CD4-positive, alpha-beta T cell (primary cell): ENCODE results near the gene PRAC1. TPM values are rescaled to one million over a fixed set of nuclear protein-coding genes. Genes with fewer than 3 reads are reported as not detected.

Source experiments
- ATAC-seq: fragments of 200-7000 bp; cut with Tn5 transposase; one replicate; pipeline ENCODE4 v1.10.0; 2022; ENCODE audit warnings: mild to moderate bottlenecking; ENCODE audit not compliant: poor library complexity
- CTCF ChIA-PET: fragments of 350-600 bp; sonication (Branson Sonifier 250); formaldehyde crosslinking; loops from one replicate; lab custom pipeline; 2021; ENCODE audit warnings: antibody characterized with exemption, inconsistent platforms; lab: Charles Lee
- POLR2A ChIA-PET: fragments of 350-600 bp; sonication (Branson Sonifier 250); formaldehyde crosslinking; loops from one replicate; lab custom pipeline; 2021; ENCODE audit warnings: antibody characterized with exemption, inconsistent platforms; lab: Charles Lee
- DNase-seq, 14 experiments: peaks; one replicate each; pipeline ENCODE4 v3.0.0-alpha.2; 2013 to 2020; ENCODE audit warnings: mixed read lengths in 2 of 14
- H3K27ac ChIP-seq, 2 donors: one replicate each; pipeline versions ENCODE4 v1.5.1 to v1.7.0; 2013; ENCODE audit warnings: low read length in 2 of 2, low read depth in 1 of 2, mild to moderate bottlenecking in 1 of 2
- H3K27me3 ChIP-seq, 2 experiments: 1 replicate in 1 of 2; 2 replicates in 1 of 2; pipeline versions ENCODE4 v1.6.1 to v1.7.0; 2013; ENCODE audit warnings: low read length in 2 of 2, control low read depth in 1 of 2, mild to moderate bottlenecking in 1 of 2, moderate library complexity in 1 of 2; ENCODE audit not compliant: insufficient read depth in 2 of 2, control insufficient read depth in 1 of 2
- H3K36me3 ChIP-seq: one replicate; pipeline ENCODE4 v1.6.1; 2013; ENCODE audit warnings: low read length, control low read depth; ENCODE audit not compliant: insufficient read depth
- H3K4me1 ChIP-seq: one replicate; pipeline ENCODE4 v1.6.1; 2013; ENCODE audit warnings: low read length, control low read depth; ENCODE audit not compliant: insufficient read depth
- H3K4me3 ChIP-seq: one replicate; pipeline ENCODE4 v1.5.1; 2013; ENCODE audit warnings: mild to moderate bottlenecking, low read length, moderate library complexity
- H3K9me3 ChIP-seq, 2 experiments: 1 replicate in 1 of 2; 2 replicates in 1 of 2; pipeline versions ENCODE4 v1.6.1 to v1.7.0; 2013; ENCODE audit warnings: low read length in 2 of 2, mild to moderate bottlenecking in 2 of 2, control low read depth in 1 of 2, moderate library complexity in 1 of 2; ENCODE audit not compliant: control insufficient read depth in 1 of 2, insufficient read depth in 1 of 2
- H3K27ac Mint-ChIP-seq: one replicate; pipeline ENCODE4 v1.8.0; 2020; ENCODE audit warnings: mixed read lengths
- H3K27me3 Mint-ChIP-seq: one replicate; pipeline ENCODE4 v1.8.0; 2021; ENCODE audit warnings: mixed read lengths
- H3K36me3 Mint-ChIP-seq: one replicate; pipeline ENCODE4 v1.8.0; 2021; ENCODE audit warnings: low read depth, mixed read lengths
- H3K4me1 Mint-ChIP-seq: one replicate; pipeline ENCODE4 v1.8.0; 2021; ENCODE audit warnings: low read depth, mixed read lengths
- H3K4me3 Mint-ChIP-seq: one replicate; pipeline ENCODE4 v1.8.0; 2020; ENCODE audit warnings: mild to moderate bottlenecking, mixed read lengths
- H3K9me3 Mint-ChIP-seq: one replicate; pipeline ENCODE4 v1.8.0; 2020; ENCODE audit warnings: mixed read lengths
- intact Hi-C, 2 experiments: fragments of 100-400 bp; cut with DNase I in 1 of 2; cut with micrococcal nuclease in 1 of 2; formaldehyde crosslinking; loops; one replicate each; pipeline versions ENCODE4 v1.15.1 to v1.9.0; 2023 to 2025; cut with DNase I, micrococcal nuclease
- total RNA-seq, 174 experiments: library from RNA in 2 of 174; stranded (reverse) in 2 of 174; gene quantifications; one replicate each; pipeline ENCODE4 v1.2.3 and lab custom pipeline; 2021 to 2026
- TF ChIP-seq, protein P1 (sequence below): fragments of 200-600 bp; IDR thresholded peaks from one replicate; pipeline ENCODE4 v1.8.0; 2022; ENCODE audit warnings: antibody characterized with exemption, mild to moderate bottlenecking

Gene PRAC1
- total RNA-seq, 2 experiments from 2014 or later = not detected

DNA sequence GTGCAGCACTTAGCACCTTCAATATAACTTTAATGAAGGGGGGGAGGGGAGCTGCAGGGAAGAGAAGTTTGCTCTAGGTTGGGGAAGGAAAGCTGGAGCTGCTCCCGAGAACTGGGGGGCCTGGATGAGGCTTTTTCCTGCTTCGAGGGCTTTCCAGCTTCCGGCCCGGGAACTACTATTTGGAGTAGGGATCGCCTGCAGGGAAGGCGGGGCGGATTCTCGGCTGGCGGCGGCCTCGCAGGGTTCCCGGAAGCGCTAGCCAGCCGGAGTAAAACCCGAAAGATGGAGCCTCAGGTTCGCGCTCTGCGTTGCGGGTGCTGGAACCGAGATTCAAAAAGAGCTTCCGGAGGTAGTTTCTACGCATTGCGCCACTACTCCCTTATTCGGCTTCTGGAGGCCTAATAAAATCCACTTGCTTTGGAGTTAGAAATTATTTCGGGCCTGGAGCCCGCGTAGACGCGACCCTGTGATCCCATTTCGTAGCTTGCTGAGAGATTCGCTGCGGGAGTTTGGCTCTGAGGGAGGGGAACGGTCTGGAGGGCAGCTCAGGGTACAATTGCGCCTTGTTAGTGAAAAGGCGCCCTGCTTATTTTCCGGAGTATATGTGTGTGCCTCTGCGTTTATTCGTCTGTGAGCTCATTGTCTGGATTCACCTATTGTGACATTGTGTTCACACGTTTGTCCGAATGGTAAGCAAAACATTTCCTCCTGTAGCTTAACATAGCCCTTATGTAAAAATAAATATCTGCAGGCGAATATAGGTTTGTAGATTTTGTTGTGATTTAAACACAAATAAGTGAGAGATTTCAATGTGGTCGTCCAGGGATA lies 1.3 kb upstream of the PRAC1 start:
- intact Hi-C loops = loop anchor here (1.0 to 5.0 kb wide), 3 partner anchors 68 to 274 kb away; partner anchors contain the start of gene IGF2BP1 (in 1 of the 2)
- H3K36me3 ChIP-seq = no peaks in the 10 kb centered on the region
- DNase-seq (peak in 3 of 14 experiments; percentile 21 to 50 (median 34)), ATAC-seq (peak; percentile 27)
- no peak overlapping the region for H3K27ac ChIP-seq
- Mint-ChIP-seq H3K27me3 (peaks cover 100% of the 10 kb centered on the region), H3K4me3 (peak overlapping the region; percentile 5), H3K27ac (no peak overlapping the region), H3K36me3 (no peaks in the 10 kb centered on the region), H3K4me1 (peaks cover 52% of the 10 kb centered on the region), H3K9me3 (no peaks in the 10 kb centered on the region)
- peaks cover 0 to 74% of the 10 kb centered on the region in 2 experiments for H3K9me3 ChIP-seq
- ChIA-PET CTCF (interaction anchor here (0.6 to 2.5 kb wide), 14 partner anchors 8 to 679 kb away, joined by 3 to 19 read pairs (median 4); no protein-coding TSS in a partner anchor), POLR2A (interaction anchor here (0.9 to 1.2 kb wide), 4 partner anchors 17 to 161 kb away, joined by 3 to 4 read pairs (median 3); partner anchors contain the start of gene TTLL6)
- peaks cover 99 to 100% of the 10 kb centered on the region in 2 experiments for H3K27me3 ChIP-seq
- TF ChIP-seq, protein P1, sequence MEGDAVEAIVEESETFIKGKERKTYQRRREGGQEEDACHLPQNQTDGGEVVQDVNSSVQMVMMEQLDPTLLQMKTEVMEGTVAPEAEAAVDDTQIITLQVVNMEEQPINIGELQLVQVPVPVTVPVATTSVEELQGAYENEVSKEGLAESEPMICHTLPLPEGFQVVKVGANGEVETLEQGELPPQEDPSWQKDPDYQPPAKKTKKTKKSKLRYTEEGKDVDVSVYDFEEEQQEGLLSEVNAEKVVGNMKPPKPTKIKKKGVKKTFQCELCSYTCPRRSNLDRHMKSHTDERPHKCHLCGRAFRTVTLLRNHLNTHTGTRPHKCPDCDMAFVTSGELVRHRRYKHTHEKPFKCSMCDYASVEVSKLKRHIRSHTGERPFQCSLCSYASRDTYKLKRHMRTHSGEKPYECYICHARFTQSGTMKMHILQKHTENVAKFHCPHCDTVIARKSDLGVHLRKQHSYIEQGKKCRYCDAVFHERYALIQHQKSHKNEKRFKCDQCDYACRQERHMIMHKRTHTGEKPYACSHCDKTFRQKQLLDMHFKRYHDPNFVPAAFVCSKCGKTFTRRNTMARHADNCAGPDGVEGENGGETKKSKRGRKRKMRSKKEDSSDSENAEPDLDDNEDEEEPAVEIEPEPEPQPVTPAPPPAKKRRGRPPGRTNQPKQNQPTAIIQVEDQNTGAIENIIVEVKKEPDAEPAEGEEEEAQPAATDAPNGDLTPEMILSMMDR = no peak
- H3K4me1 ChIP-seq = peaks cover 70% of the 10 kb centered on the region
- peak overlapping the region; percentile 11 for H3K4me3 ChIP-seq

DNA sequence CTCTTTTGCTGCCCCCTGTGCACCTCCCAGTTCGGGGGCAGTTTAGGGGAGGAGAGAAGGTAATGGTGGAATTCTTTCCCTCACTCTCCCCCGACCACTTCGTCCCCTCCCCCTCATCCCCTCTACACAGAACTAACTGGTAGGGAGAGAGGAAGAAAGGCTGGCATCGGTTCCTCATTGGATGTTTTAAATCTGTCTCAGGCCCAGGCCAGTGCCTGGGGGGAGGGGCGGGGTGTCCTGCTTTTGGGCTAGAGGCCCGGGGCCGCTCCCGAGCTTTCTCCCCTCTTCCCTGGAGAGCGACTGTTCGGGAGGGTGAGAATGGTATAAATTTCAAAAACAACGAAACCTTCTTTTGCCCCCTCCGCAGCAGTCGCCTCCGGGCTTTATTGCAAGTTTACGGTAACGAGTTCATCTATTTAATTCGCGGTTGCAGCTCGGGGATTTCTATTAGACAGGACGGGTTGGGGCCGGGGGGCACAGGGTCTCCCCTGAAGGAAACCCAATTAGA lies 651 bp upstream of the PRAC1 start, which contains the start of gene PRAC2:
Gene PRAC2 (plus strand): TSS at position 271 of the 508 bp plus-strand sequence. CDS start 1,226 bp downstream, outside the sequence.
- H3K4me1 ChIP-seq = peaks cover 69% of the 10 kb centered on the region
- intact Hi-C loops = loop anchor here in 1 of 2 experiments (5.0 kb wide), 1 partner anchor 274 kb away; the partner anchor contains the start of gene IGF2BP1
- H3K4me3 Mint-ChIP-seq = peak within 1 kb of the TSS; percentile 5
- H3K36me3 ChIP-seq = no peaks in the 10 kb centered on the region
- no peak within 1 kb of the TSS for H3K27ac Mint-ChIP-seq
- peaks cover 0 to 72% of the 10 kb centered on the region in 2 experiments for H3K9me3 ChIP-seq
- H3K27me3 ChIP-seq = peaks cover 99 to 100% of the 10 kb centered on the region in 2 experiments
- peaks cover 100% of the 10 kb centered on the region for H3K27me3 Mint-ChIP-seq
- POLR2A ChIA-PET = interaction anchor here (0.6 to 1.1 kb wide), 2 partner anchors 10 to 18 kb away, joined by 3 to 4 read pairs; no protein-coding TSS in a partner anchor
- TF ChIP-seq, protein P1 = no peak
- peak within 1 kb of the TSS; percentile 8 for H3K4me3 ChIP-seq
- peaks cover 55% of the 10 kb centered on the region for H3K4me1 Mint-ChIP-seq
- ATAC-seq (no peak), DNase-seq (no peak)
- H3K9me3 Mint-ChIP-seq = no peaks in the 10 kb centered on the region
- CTCF ChIA-PET = interaction anchor here (0.9 to 1.1 kb wide), 2 partner anchors 8 to 679 kb away, joined by 3 read pairs; no protein-coding TSS in a partner anchor
- H3K36me3 Mint-ChIP-seq = no peaks in the 10 kb centered on the region
- no peak within 1 kb of the TSS for H3K27ac ChIP-seq

DNA sequence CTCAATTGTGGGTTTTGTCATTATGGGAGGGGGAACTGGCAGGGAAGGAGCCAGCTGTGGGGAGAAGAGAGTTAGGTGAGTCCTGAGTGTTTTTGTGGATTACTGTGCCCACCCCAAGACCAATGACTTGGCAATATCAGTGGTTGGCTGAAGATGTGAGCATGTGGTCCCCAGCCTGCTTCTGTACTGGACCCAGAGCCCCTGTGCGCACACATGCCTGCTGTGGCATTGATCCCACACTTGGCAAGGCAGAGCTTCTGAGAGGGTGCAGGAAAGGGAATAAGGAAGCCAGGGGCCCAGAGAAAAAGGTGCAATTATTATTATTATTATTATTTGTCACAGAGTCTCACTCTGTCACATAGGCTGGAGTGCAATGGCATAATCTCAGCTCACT lies 1.3 kb downstream of the PRAC1 start:
- H3K4me1 ChIP-seq = peaks cover 60% of the 10 kb centered on the region
- no peak overlapping the region for H3K4me3 Mint-ChIP-seq

More for the DNA sequence above, 1.3 kb downstream of the PRAC1 start:
- POLR2A ChIA-PET = interaction anchor here (0.6 kb wide), 1 partner anchor 319 kb away, joined by 5 read pairs; no protein-coding TSS in a partner anchor
- Mint-ChIP-seq H3K27ac (no peak overlapping the region), H3K4me1 (peaks cover 55% of the 10 kb centered on the region), H3K27me3 (peaks cover 100% of the 10 kb centered on the region), H3K36me3 (no peaks in the 10 kb centered on the region), H3K9me3 (no peaks in the 10 kb centered on the region)
- ATAC-seq (no peak), DNase-seq (no peak)
- intact Hi-C loops = loop anchor here in 1 of 2 experiments (5.0 kb wide), 1 partner anchor 276 kb away; the partner anchor contains the start of gene IGF2BP1
- Histone ChIP-seq H3K36me3 (no peaks in the 10 kb centered on the region), H3K27me3 (peaks cover 94 to 99% of the 10 kb centered on the region in 2 experiments), H3K27ac (no peak overlapping the region), H3K4me3 (no peak overlapping the region), H3K9me3 (peaks cover 0 to 59% of the 10 kb centered on the region in 2 experiments)
- CTCF ChIA-PET = interaction anchor here (1.6 kb wide), 1 partner anchor 70 kb away, joined by 4 read pairs; no protein-coding TSS in a partner anchor
- TF ChIP-seq, protein P1 = no peak
